Left lung (tissue), 10 donors: Measurements from ENCODE around the gene CARS1. TPM values are rescaled to one million over a fixed set of nuclear protein-coding genes. Genes with fewer than 3 reads are reported as not detected.

Experiments used
- ATAC-seq: fragments of 200-7000 bp; cut with Tn5 transposase; one replicate; pipeline ENCODE4 v1.9.1; 2020; ENCODE audit warnings: moderate library complexity
- DNase-seq, 4 donors: peaks; one replicate each; pipeline ENCODE4 v3.0.0-alpha.2; 2013 to 2020
- H3K27ac ChIP-seq, 2 donors: fragments of 200-600 bp; sonication (generic) in 1 of 2; one replicate each; pipeline versions ENCODE4 v1.5.0 to v1.8.0; 2020 to 2021
- H3K27me3 ChIP-seq, 2 donors: fragments of 200-600 bp; sonication (generic) in 1 of 2; one replicate each; pipeline versions ENCODE4 v1.5.0 to v1.8.0; 2020 to 2021
- H3K36me3 ChIP-seq, 2 donors: fragments of 200-600 bp; sonication (generic) in 1 of 2; one replicate each; pipeline versions ENCODE4 v1.5.0 to v1.8.0; 2020 to 2021
- H3K4me1 ChIP-seq, 2 donors: fragments of 200-600 bp; one replicate each; pipeline ENCODE4 v1.8.0; 2021
- H3K4me3 ChIP-seq, 2 donors: fragments of 200-600 bp; sonication (generic) in 1 of 2; one replicate each; pipeline versions ENCODE4 v1.5.0 to v1.8.0; 2020 to 2021; ENCODE audit warnings: mild to moderate bottlenecking in 1 of 2
- H3K9me3 ChIP-seq, 2 donors: fragments of 200-600 bp; sonication (generic) in 1 of 2; one replicate each; pipeline versions ENCODE4 v1.5.0 to v1.8.0; 2020 to 2021
- intact Hi-C, 2 donors: fragments of 100-400 bp; cut with DNase I; formaldehyde crosslinking; loops; one replicate each; pipeline versions ENCODE4 v1.11.2 to v1.14.2; 2022
- polyA plus RNA-seq, 6 donors: library from polyadenylated mRNA; unstranded; fragments of 120-200 nt; gene quantifications; one replicate each; pipeline ENCODE4 v1.2.1, GENCODE V29; 2013; ENCODE audit not compliant: insufficient read length in 6 of 6
- total RNA-seq, 2 donors: library from RNA; stranded (reverse); fragmentation: NEBNext Ultra II Directional; extraction: Animal tissue kit (Norgen Biotek cat#: 25700); gene quantifications; one replicate each; pipeline ENCODE4 v1.2.1, GENCODE V29; 2021
- TF ChIP-seq, protein P1 (sequence below), 2 donors: fragments of 200-600 bp; sonication (generic) in 1 of 2; IDR thresholded peaks; one replicate each; pipeline versions ENCODE4 v1.5.0 to v1.8.0; 2021; ENCODE audit warnings: antibody characterized with exemption in 2 of 2
- donor health status: DM: no; HTN: yes; CAD: no.
- donor health status: DM: no; HTN: no; CAD: no.

Gene CARS1
- total and polyA plus RNA-seq, 8 donors = 28.3 to 49.9 (median 31.4) TPM

GRCh38 chr11:2992234-2992996 lies 64.8 kb downstream of the CARS1 start, which contains the start of gene NAP1L4:
Gene NAP1L4 (minus strand): TSS chr11:2992329. CDS start chr11:2979220, 13,109 bp downstream.
- Histone ChIP-seq H3K4me3 (peak within 1 kb of the TSS; percentile 73 to 83), H3K9me3 (no peaks in the 10 kb centered on the region), H3K27ac (peak within 1 kb of the TSS; percentile 93 to 95), H3K4me1 (peaks cover 34 to 48% of the 10 kb centered on the region in 2 donors), H3K27me3 (no peaks in the 10 kb centered on the region), H3K36me3 (no peaks in the 10 kb centered on the region)
- intact Hi-C loops = no loop called here
- ATAC-seq (peak; percentile 91), DNase-seq (peak; percentile 96 to 98 (median 98))
- TF ChIP-seq, protein P1, sequence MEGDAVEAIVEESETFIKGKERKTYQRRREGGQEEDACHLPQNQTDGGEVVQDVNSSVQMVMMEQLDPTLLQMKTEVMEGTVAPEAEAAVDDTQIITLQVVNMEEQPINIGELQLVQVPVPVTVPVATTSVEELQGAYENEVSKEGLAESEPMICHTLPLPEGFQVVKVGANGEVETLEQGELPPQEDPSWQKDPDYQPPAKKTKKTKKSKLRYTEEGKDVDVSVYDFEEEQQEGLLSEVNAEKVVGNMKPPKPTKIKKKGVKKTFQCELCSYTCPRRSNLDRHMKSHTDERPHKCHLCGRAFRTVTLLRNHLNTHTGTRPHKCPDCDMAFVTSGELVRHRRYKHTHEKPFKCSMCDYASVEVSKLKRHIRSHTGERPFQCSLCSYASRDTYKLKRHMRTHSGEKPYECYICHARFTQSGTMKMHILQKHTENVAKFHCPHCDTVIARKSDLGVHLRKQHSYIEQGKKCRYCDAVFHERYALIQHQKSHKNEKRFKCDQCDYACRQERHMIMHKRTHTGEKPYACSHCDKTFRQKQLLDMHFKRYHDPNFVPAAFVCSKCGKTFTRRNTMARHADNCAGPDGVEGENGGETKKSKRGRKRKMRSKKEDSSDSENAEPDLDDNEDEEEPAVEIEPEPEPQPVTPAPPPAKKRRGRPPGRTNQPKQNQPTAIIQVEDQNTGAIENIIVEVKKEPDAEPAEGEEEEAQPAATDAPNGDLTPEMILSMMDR (IDR thresholded peaks at IDR 0.05) = no peak

DNA sequence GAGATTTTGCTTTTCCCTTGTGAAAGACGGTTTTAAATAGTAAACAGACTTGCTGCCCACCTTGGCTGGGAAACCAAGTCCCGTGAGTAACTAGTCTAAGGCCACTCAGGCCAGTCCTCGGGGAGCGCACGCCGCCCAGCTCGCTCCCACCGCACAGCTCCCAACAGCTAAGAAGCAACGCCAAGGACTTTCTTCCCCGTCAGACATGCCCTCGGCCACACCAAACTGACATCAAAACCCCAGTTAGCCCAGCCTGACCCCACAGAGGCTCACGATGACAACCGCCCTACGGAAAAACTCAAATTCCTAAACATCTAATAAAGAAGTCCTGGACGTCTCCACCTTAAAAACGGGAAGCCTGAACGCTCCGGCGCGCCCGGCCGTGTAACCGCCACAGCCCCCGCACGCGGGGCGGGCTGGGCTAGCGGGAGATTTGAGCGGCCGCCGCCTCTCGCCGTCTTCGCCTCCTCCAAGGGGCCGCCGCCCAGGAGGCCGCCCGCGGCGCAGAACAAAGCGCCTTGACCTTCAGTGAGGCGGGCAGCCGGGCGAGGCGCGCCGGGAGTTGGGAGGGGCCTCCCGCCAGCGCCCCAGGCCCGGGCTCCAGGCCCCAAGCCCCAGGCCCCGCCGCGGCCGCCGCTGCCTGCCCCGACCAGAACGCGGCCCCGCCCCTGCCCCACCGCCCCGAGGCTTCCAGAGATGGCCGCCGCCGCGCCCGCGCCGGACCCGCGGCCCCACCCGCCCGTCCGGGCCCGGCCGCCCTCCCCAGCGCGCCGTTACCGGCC lies 65.6 kb downstream of the CARS1 start:
- Histone ChIP-seq H3K36me3 (no peaks in the 10 kb centered on the region), H3K9me3 (no peaks in the 10 kb centered on the region), H3K27me3 (no peaks in the 10 kb centered on the region), H3K4me3 (peak overlapping the region; percentile 73 to 83), H3K4me1 (peaks cover 34 to 53% of the 10 kb centered on the region in 2 donors), H3K27ac (peak overlapping the region; percentile 93 to 95)
- peak in 3 of 4 donors; percentile 31 to 95 (median 55) for DNase-seq
- intact Hi-C loops = no loop called here
- ATAC-seq = peak; percentile 63
- TF ChIP-seq, protein P1 (IDR thresholded peaks at IDR 0.05) = no peak

- Histone ChIP-seq H3K27me3 (no peaks in the 10 kb centered on the region), H3K36me3 (no peaks in the 10 kb centered on the region), H3K27ac (peak overlapping the region; percentile 93 to 95), H3K4me1 (peaks cover 34 to 53% of the 10 kb centered on the region in 2 donors), H3K9me3 (no peaks in the 10 kb centered on the region), H3K4me3 (peak overlapping the region; percentile 73 to 83)
- no peak for DNase-seq
- ATAC-seq = peak; percentile 4
- TF ChIP-seq, protein P1 (IDR thresholded peaks at IDR 0.05) = no peak
- intact Hi-C loops = no loop called here
These were observed 66.4 kb downstream of the CARS1 start for GRCh38 chr11:2990617-2991451.

DNA sequence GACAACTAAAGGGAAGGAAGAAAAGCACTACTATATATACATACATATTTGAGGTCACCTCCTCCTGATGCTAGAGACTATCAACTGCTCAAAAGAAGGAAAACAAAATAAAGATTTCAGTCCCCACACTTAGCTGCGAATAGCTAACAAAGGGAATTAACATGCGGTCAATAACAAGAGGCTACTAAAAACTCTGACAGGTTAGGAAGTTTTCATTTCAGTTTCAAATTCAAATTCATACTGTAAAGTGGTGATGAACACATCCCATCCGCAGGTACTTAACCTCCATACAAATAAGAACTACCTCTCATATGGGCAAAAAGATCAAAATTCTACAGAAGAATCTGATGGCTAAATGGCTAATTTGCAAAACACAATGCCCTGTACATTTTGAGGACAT lies 67.7 kb downstream of the CARS1 start:
- Histone ChIP-seq H3K27ac (peak overlapping the region in 1 of 2 donors; percentile 5), H3K36me3 (no peaks in the 10 kb centered on the region)
- ATAC-seq = no peak

More for the DNA sequence above, 67.7 kb downstream of the CARS1 start:
- H3K9me3 ChIP-seq = no peaks in the 10 kb centered on the region
- TF ChIP-seq, protein P1 (IDR thresholded peaks at IDR 0.05) = no peak
- peak overlapping the region in 1 of 2 donors; percentile 83 for H3K4me3 ChIP-seq
- H3K4me1 ChIP-seq = peaks cover 34 to 62% of the 10 kb centered on the region in 2 donors
- H3K27me3 ChIP-seq = no peaks in the 10 kb centered on the region
- no peak for DNase-seq
- intact Hi-C loops = no loop called here
